NCI-H1694 (cell line): ENCODE measurements around the gene SIRPA.

Experiments used
- DNase-seq: peaks from one replicate; lab custom pipeline; 2025; lab: John Stamatoyannopoulos, UW

Gene SIRPA

GRCh38 chr20:1950836-1951235 lies 55.6 kb downstream of the SIRPA start:
- DNase-seq, result no peak

DNA sequence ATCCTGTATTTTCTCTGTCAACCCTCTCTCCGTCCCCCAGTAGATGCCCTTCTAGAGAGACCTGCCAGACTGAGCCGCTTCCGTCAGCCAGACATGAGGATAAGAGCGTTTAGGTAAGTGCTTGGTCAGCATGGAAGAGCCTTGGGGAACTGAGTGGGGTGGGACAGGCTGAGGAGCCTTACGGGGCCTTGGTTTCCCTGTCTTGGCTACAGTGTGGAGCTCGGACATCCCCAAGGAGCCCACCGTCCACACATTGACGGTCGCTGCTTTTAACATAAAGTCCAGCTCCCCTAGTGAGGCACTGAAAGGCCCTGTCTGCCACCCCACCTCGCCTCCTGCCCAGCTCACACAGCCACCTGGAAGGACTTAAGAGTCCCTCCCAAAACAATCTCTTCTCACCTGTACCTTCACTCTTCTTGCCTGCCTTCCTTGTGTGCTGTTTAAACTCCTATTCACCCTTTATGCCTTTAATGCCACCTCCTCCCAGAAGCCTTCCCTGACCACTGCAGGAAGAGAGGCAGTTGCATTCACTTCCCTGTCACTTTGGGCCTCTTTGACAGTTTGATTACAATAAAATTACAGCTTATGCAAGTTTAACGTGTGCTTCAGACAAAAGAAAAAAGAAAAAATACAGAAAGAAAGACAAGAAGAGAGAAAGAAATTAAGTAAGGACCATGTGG lies 56.4 kb downstream of the SIRPA start:
- no peak for DNase-seq

DNA sequence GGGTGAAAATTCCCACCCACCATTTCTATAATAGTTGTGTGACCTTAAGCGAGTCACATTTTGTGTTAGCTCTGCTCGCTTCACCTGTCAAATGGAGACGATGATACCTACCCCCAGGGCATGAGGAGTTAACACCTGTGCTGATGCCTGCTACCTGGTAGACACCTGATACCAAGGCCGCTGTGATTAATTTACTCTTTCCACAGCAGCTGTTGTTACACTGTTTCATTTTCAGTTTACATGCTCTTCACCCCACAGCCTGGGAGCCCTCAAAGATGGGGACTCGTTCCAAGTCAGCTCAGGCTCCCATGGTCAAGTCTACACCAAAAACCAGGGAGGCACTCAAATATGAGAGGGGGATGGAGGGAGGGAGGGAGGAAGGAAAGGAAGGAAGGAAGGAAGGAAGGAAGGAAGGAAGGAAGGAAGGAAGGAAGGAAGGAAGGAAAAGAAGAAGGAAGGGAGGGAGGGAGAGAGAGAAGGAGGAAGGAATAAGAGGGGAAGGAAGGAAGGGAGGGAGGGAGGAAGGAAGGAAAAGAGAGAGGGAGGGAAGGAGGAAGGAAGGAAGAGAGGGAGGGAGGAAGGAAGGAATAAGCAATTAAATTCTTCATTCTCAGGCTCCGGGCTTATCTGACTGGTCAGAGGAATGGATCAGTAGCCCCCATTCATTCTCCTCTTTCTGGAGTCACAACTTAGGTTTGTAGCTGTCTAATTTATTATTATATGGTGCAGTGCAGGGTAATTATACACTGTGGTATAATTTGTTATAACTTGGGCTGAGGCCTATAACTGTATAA lies 57.7 kb downstream of the SIRPA start:
- DNase-seq, result no peak

DNA sequence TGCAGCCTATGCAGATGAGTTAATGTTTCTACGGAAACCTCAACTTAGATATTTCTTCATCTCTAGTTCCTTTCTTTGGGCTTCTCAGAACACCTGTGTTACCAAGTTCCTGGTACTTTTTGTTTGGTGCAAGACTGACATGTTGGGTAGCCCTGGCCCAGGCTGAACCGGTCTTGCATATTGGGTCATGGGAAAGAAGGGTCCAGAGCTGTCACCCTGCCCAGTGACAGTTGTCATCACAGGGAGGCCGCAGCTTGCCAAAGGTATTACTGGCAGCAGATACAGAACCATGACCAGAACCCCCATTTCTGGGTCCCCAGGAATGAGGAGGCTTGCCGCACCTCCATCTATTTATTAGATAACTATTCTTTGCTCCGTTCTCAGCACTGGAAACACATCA lies 58.4 kb downstream of the SIRPA start:
- no peak for DNase-seq

GRCh38 chr20:1955217-1955616 lies 60.0 kb downstream of the SIRPA start:
- no peak for DNase-seq

DNA sequence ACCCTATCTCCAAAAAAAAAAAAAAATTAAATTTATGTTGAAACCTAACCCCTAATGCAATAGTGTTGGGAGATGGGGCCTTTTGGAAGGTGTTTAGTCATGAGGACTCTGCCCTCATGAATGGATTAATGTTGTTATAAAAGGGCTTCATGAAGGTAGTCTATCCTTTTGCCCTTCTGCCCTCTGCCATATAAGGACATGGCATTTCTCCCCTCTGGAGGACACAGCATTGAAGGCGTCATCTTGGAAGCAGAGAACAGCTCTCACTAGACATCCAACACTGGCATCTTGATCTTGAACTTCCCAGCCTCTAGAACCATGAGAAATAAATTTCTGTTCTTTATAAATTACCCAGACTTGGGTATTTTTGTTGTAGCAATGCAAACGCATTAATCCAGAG lies 63.2 kb downstream of the SIRPA start:
- no peak for DNase-seq

DNA sequence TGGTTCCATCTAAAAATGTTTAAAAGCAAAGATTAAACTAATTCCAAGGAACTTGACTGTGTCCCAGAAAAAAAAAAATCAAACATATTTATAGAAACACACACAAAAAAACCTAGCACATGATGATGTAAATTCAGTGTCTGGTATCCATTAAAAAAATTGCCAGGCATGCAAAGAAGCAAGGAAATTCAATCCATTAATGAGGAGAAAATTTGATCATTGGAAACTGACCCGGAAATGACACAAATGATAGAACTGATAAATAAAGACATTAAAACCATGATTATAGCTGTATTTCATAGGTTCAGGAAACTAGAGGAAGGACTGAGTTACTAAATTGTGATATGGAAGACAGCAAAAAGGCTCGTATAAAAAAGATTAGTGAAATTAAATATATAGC lies 63.9 kb downstream of the SIRPA start:
- no peak for DNase-seq

- no peak for DNase-seq
Measured at GRCh38 chr20:1961374-1961773, 66.2 kb downstream of the SIRPA start.

GRCh38 chr20:1964061-1964460 lies 68.9 kb downstream of the SIRPA start:
- no peak for DNase-seq

DNA sequence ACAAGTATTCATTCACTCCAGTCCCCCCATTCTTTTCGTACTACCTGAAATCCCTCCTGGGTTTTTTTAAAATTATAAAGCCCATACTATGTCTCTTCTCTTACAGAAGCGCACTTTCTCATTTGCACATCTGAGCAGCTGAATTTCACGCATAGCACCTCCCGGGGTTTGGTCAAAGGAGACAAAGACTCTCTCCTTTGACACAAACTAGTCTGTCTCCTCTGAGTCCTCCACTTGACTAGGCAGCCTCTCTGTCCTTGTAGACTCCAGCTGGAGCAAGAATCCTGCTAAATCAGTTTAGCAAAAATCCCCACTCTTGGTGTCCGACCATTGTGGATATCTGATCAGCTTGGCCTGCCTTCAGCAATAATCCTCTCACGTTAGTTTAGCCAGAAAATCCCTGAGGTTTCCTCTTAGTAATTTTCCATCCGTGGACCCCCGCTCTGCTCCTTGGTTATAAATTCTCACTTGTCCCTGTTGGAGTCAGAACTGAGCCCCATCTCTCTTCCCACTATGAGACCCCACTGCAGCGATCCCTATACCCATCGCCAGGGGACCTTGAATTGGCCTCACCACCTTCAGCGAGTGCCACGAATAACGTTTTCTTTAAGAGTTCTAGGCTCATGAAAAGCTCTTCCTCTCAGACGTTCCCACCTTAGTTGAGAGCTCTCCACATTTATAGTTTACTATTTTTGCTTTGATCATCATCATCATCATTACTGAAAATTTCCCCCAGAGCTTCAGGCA lies 69.6 kb downstream of the SIRPA start:
- no peak for DNase-seq

DNA sequence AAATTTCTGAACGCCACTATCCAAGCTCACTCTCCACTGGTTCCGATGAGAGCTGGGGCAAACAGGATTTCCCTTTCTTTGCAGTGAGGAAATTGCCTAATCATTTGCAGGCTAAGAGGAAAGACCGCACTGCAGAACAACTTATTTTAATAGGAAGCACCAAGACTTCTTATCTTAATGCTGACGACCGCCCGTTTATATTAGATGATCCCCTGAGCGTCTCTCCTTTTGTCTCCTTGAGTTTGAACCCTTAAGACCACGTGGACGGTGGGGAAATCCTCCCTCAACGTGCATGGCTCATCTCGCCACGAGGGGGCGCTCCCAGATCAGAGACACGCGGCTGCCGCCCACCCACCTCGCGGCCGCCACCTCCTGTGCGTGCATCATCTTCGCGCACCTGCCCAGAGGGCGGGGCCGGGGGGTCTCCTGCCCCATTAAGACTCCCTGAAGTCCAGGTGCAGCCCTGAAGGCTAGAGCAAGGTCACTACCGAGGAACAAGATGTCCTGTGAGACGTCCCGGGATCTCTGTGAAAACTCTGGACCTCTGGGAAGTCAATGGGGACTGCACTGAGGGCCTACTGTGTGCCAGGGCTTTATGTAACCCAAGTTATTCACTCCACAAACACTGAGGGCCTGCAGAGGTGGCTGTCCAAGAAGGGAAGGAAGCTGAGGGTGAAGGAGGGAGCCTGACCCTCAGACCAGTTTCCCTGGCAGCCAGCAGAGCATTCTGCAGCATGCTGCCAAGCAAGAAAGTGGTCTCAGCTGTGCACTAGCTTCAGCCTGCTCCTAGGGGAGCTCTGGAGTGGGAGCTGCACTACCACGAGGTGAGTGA lies 70.5 kb downstream of the SIRPA start:
- peak; percentile 39 for DNase-seq

DNA sequence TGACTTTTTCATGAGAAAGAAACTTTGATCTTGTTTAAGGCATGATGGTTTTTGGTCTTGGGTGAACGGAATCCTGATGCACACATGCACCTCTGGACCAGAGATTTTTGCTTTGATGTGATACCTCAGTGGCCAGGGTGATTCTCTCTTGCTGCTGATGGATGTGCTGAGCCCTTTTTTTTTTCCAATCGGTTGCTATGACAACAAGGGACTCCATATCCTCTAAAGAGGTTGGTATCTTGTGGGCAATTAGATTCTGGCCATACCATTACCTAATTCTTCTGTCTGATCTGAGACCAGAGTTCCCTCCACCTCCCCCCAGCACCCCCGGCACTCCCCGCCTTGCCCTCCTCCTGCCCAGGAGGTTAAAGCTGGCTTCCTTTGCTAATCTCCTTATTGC lies 73.8 kb downstream of the SIRPA start:
- no peak for DNase-seq

GRCh38 chr20:1971893-1972586 lies 76.8 kb downstream of the SIRPA start:
- DNase-seq, result no peak

GRCh38 chr20:1973601-1974440 lies 78.6 kb downstream of the SIRPA start:
- DNase-seq, result no peak

GRCh38 chr20:1975291-1975690 lies 80.1 kb downstream of the SIRPA start:
- DNase-seq, result no peak

- DNase-seq, result no peak
Measured at GRCh38 chr20:1979106-1979778, 84.0 kb downstream of the SIRPA start.

DNA sequence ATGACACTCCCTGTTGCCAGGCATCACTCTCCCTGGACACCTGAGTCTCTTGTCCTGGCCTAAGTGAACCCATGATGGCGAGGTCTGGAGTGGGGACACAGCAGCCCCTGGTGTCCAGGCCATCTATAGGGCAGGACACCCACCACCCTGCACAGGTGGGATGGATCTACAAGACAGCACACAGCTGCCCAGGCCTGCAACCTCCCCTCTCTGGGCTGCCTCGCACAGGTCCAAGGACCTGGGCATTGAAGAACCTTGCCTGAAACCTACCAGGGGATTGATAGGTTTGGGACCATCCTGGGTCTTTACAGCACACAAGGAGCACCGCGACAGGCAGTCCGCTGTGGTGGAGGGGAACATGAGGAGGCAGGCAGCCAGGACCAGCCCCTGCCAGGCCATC lies 87.5 kb downstream of the SIRPA start:
- DNase-seq, result no peak

- DNase-seq, result no peak
Measured at GRCh38 chr20:1983301-1983700, 88.1 kb downstream of the SIRPA start.

GRCh38 chr20:1987826-1988225 lies 92.6 kb downstream of the SIRPA start:
- DNase-seq, result no peak
